GM23248 (cell line): ENCODE data around the gene MYO16.

ENCODE experiments used
- EZH2 ChIP-seq: fragments of 200-600 bp; sonication (generic); IDR thresholded peaks from 2 replicates; pipeline ENCODE4 v1.6.1; 2018; ENCODE audit warnings: antibody characterized with exemption, mild to moderate bottlenecking; ENCODE audit not compliant: insufficient read depth, poor library complexity, severe bottlenecking
- EZH2phosphoT487 ChIP-seq: fragments of 200-600 bp; sonication (generic); IDR thresholded peaks from 2 replicates; pipeline ENCODE4 v1.6.1; 2018; ENCODE audit warnings: antibody characterized with exemption, moderate library complexity, mild to moderate bottlenecking, low read depth; ENCODE audit not compliant: insufficient read depth

DNA sequence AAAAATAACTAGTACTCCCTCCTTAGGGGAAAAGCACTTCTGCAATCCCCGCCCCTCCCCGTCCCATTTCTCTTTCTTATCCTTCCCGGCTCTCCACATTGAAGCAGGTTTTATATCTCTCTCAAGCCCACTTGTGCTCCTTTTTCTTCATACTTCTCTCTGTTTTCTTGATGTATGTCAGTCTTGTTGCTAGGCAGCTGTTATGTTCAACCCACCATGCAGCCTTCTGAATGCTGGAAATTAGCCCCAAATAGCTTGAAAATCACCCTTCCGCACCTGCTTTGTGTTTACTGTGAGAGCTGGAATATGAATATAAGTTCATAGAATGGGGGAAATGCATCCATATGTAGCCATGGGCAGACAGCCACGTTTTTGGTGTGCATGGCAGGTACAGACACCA lies 461.4 kb downstream of the MYO16 start:
- TF ChIP-seq EZH2 (no peak), EZH2phosphoT487 (no peak)
